Measurements from ENCODE around the gene LHPP. TPM values are rescaled to one million over a fixed set of nuclear protein-coding genes. Genes with fewer than 3 reads are reported as not detected.

The LHPP gene
- polyA plus RNA-seq, 6 donors from 2014 or later = 30.5 to 89.2 (median 55.6) TPM

DNA sequence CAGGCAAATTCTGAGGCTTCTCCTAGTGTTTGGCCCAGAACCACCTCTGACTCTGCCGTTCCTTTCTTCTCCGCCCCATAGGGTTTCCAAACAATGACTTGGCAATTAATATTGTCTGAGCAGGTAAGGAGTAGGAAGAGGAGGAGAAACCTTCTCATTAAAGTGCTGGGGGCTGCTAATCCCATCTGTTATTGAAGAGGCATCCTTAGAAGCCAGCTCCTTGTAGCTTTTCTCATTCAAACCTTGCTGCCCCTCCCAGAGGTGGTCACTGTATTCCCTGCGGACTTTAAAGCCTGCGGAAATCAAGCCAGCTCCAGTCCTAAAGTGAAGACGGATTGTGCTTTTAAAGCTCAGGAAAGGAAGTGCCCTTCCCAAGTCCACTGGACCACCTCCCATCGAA, 10.3 kb upstream of the LHPP start:
- no peaks in the 10 kb centered on the region for H3K9me3 Mint-ChIP-seq
- H3K36me3 Mint-ChIP-seq = no peaks in the 10 kb centered on the region
- DNase-seq (no peak), ATAC-seq (ENCODE audit: low read depth in 2 of 2) (no peak)
- H3K4me1 Mint-ChIP-seq = peaks cover 26 to 32% (median 27%) of the 10 kb centered on the region in 3 donors
- H3K27ac Mint-ChIP-seq = no peak overlapping the region
- H3K27me3 Mint-ChIP-seq = peaks cover 73 to 93% (median 82%) of the 10 kb centered on the region in 3 donors
- H3K4me3 Mint-ChIP-seq = peak overlapping the region in 6 of 8 donors; percentile 19 to 86 (median 72)

- no peak for ATAC-seq (ENCODE audit: low read depth in 2 of 2)
- Mint-ChIP-seq H3K27me3 (peaks cover 69 to 86% (median 77%) of the 10 kb centered on the region in 3 donors), H3K4me3 (no peak overlapping the region), H3K36me3 (no peaks in the 10 kb centered on the region), H3K27ac (no peak overlapping the region), H3K4me1 (peaks cover 8 to 15% (median 13%) of the 10 kb centered on the region in 3 donors), H3K9me3 (no peaks in the 10 kb centered on the region)
- DNase-seq = no peak
Measured at GRCh38 chr10:124453960-124454610, 7.5 kb upstream of the LHPP start.

DNA sequence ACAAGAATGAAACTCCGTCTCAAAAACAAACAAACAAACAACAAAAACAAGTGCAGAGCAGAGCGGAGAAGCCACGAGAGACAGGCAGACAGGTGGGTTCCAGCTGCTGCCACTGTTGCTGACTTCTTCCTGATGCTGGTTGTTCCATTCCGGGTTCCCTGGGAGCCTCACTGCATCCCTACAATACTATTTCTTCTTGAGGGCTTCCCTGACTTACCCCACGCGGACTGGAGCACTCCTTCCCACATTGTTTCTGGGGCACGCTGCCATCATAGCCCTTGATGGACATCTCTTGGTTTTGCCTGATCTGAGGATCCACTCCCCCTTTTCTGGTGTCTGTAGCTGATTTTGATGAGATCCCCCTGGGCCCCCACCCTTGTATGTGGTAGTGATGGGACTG, 6.2 kb upstream of the LHPP start:
- ATAC-seq (ENCODE audit: low read depth in 2 of 2) (no peak), DNase-seq (no peak)
- Mint-ChIP-seq H3K4me3 (no peak overlapping the region), H3K4me1 (peaks cover under 1 to 7% (median 3%) of the 10 kb centered on the region in 3 donors), H3K9me3 (no peaks in the 10 kb centered on the region), H3K27me3 (peaks cover 60 to 76% (median 65%) of the 10 kb centered on the region in 3 donors), H3K27ac (peak overlapping the region in 2 of 6 donors; percentile 22 to 78), H3K36me3 (no peaks in the 10 kb centered on the region)

GRCh38 chr10:124458473-124458872, 3.1 kb upstream of the LHPP start:
- Mint-ChIP-seq H3K27me3 (peaks cover 38 to 48% (median 46%) of the 10 kb centered on the region in 3 donors), H3K9me3 (no peaks in the 10 kb centered on the region), H3K36me3 (no peaks in the 10 kb centered on the region), H3K4me1 (peaks cover 4 to 19% (median 6%) of the 10 kb centered on the region in 3 donors), H3K4me3 (peak overlapping the region in 2 of 8 donors; percentile 12 to 42), H3K27ac (no peak overlapping the region)
- no peak for ATAC-seq (ENCODE audit: low read depth in 2 of 2)
- DNase-seq = no peak

GRCh38 chr10:124458889-124459288, 2.7 kb upstream of the LHPP start:
- H3K4me1 Mint-ChIP-seq = peaks cover 4 to 19% (median 6%) of the 10 kb centered on the region in 3 donors

GRCh38 chr10:124459395-124459794, 2.2 kb upstream of the LHPP start:
- DNase-seq (no peak), ATAC-seq (ENCODE audit: low read depth in 2 of 2) (no peak)
- no peaks in the 10 kb centered on the region for H3K36me3 Mint-ChIP-seq
- H3K27ac Mint-ChIP-seq = no peak overlapping the region
- peaks cover 8 to 22% (median 9%) of the 10 kb centered on the region in 3 donors for H3K4me1 Mint-ChIP-seq
- no peak overlapping the region for H3K4me3 Mint-ChIP-seq
- H3K27me3 Mint-ChIP-seq = peaks cover 29 to 39% (median 36%) of the 10 kb centered on the region in 3 donors
- no peaks in the 10 kb centered on the region for H3K9me3 Mint-ChIP-seq

More at GRCh38 chr10:124458889-124459288, 2.7 kb upstream of the LHPP start:
- ATAC-seq (ENCODE audit: low read depth in 2 of 2) (no peak), DNase-seq (no peak)
- Mint-ChIP-seq H3K36me3 (no peaks in the 10 kb centered on the region), H3K4me3 (peak overlapping the region in 1 of 8 donors; percentile 12), H3K9me3 (no peaks in the 10 kb centered on the region), H3K27me3 (peaks cover 34 to 44% (median 41%) of the 10 kb centered on the region in 3 donors), H3K27ac (no peak overlapping the region)

GRCh38 chr10:124460144-124460543, 1.5 kb upstream of the LHPP start:
- H3K36me3 Mint-ChIP-seq = no peaks in the 10 kb centered on the region
- H3K27ac Mint-ChIP-seq = no peak overlapping the region
- ATAC-seq (ENCODE audit: low read depth in 2 of 2) (no peak), DNase-seq (no peak)
- peaks cover 15 to 30% (median 16%) of the 10 kb centered on the region in 3 donors for H3K4me1 Mint-ChIP-seq
- peak overlapping the region in 6 of 8 donors; percentile 12 to 92 (median 30) for H3K4me3 Mint-ChIP-seq
- no peaks in the 10 kb centered on the region for H3K9me3 Mint-ChIP-seq
- peaks cover 22 to 32% (median 29%) of the 10 kb centered on the region in 3 donors for H3K27me3 Mint-ChIP-seq

DNA sequence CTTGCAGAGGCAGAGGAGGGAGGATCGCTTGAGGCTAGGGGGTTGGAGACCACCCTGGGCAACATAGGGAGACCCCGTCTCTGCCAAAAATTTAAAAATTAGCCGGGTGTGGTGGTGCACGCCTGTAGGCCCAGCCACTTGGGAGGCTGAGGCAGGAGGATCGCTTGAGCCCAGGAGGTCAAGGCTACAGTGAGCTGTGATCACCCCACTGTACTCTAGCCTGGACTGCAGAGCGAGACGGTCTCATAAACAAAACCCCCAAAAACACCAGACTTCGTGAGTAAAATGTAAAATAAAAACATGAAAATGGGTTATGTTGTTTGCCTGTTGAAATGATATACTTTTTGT, 699 bp downstream of the LHPP start:
- H3K4me3 Mint-ChIP-seq = peak overlapping the region; percentile 73 to 94 (median 88)
- H3K9me3 Mint-ChIP-seq = no peaks in the 10 kb centered on the region
- DNase-seq = no peak
- peaks cover 5 to 10% (median 8%) of the 10 kb centered on the region in 3 donors for H3K27me3 Mint-ChIP-seq
- H3K4me1 Mint-ChIP-seq = peaks cover 27 to 41% (median 28%) of the 10 kb centered on the region in 3 donors
- no peaks in the 10 kb centered on the region for H3K36me3 Mint-ChIP-seq
- H3K27ac Mint-ChIP-seq = peak overlapping the region in 2 of 6 donors; percentile 81 to 94
- ATAC-seq (ENCODE audit: low read depth in 2 of 2) = no peak

- Mint-ChIP-seq H3K4me1 (peaks cover 27 to 43% (median 30%) of the 10 kb centered on the region in 3 donors), H3K4me3 (peak overlapping the region; percentile 25 to 88 (median 73)), H3K27me3 (no peaks in the 10 kb centered on the region), H3K36me3 (peaks cover 0 to 2% of the 10 kb centered on the region in 2 donors), H3K27ac (peak overlapping the region; percentile 86 to 96 (median 90)), H3K9me3 (no peaks in the 10 kb centered on the region)
- DNase-seq (no peak), ATAC-seq (ENCODE audit: low read depth in 2 of 2) (no peak)
Measured at GRCh38 chr10:124464028-124464965, 2.7 kb downstream of the LHPP start.

DNA sequence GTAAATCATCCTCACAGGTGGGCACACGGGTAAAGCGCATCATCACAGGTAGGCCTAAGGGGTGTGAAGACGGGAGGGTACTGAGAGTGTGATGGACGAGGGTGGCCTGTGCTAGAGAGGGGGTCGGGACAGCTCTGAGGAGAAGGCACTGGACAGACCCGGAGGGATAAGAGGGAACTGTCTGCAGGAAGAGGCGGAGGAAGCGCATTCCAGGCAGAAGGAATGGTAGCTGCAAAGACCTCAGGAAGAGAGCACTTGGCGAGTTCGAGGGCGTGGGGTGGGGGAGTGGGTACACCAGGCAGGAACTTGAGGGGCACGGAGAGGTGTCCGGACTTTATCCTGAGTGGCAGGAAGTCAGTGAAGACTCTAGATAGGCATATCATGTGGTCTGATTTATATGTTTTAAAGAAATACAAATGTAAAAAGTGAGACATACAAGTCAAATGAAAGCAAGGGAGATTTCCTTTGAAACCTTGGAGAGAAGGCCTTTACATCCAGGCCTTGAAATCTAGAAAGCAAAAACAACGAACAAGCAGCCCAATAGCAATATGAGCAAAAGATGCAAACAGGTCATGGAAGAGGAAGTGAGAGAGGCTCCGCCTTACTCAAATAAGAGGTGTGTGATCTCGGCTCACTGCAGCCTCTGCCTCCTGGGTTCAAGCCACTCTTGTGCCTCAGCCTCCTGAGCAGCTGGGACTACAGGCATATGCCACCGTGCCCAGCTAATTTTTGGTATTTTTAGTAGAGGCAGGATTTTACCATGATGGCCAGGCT, 3.6 kb downstream of the LHPP start:
- H3K4me1 Mint-ChIP-seq = peaks cover 30 to 44% (median 35%) of the 10 kb centered on the region in 3 donors
- H3K27ac Mint-ChIP-seq = peak overlapping the region; percentile 86 to 96 (median 90)
- no peaks in the 10 kb centered on the region for H3K9me3 Mint-ChIP-seq
- DNase-seq = peak; percentile 42
- H3K36me3 Mint-ChIP-seq = peaks cover 0 to 5% of the 10 kb centered on the region in 2 donors
- H3K4me3 Mint-ChIP-seq = peak overlapping the region; percentile 29 to 88 (median 73)
- no peaks in the 10 kb centered on the region for H3K27me3 Mint-ChIP-seq
- ATAC-seq (ENCODE audit: low read depth in 2 of 2) = peak; percentile 37 to 43

DNA sequence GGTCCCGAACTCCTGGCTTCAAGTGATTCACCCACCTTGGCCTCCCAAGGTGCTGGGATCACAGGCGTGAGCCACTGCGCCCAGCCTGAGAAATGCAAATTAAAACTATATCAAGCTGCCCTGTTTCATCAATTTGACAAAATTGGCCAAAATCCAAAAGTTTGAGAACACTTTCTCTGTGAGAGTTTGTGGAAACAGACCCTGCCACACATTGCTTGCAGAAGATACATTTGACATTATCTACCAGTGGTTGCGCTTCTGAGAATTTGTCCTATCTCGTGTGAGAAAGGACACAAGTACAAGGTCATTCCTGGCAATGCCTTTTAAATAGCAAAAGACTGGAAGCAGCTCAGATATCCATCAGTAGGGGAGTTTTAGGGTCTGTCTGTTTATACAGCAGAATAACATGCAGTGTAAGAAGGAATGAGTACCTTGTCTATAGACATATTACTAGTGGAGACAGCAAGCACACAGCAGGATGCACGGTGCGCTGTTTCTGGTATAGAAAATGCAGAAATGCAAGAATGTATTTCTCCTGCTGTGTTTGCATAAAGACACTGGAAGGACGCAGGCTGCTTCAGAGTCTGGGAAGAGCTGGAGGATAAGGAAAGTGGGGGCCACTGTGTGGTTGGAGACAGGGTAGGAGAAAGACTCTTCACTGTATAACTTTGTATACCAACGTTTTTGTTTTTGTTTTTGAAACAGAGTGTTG, 4.3 kb downstream of the LHPP start:
- ATAC-seq (ENCODE audit: low read depth in 2 of 2) = no peak
- Mint-ChIP-seq H3K4me1 (peaks cover 30 to 46% (median 35%) of the 10 kb centered on the region in 3 donors), H3K36me3 (peaks cover 0 to 5% of the 10 kb centered on the region in 2 donors), H3K27ac (peak overlapping the region in 4 of 6 donors; percentile 3 to 96 (median 78)), H3K4me3 (peak overlapping the region; percentile 29 to 88 (median 70)), H3K27me3 (no peaks in the 10 kb centered on the region), H3K9me3 (no peaks in the 10 kb centered on the region)
- no peak for DNase-seq

DNA sequence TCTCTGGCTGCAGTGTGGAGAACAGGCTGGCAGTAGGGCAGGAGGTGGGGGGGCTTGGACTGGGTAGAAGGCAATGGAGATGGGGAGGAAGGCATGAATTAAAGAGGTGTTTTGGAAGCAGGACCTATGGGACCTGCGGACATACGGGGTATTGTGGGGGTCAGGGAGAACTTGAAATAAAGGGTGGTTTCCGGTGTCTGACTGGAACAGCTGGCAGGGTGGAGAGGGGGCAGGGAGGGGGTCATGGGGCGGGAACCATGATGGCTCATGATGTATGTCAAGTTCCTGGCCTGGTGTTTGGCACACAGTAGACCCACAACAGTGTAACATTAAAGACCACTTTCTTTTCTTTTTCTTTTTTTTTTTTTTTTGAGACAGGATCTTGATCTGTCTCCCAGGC, 5.5 kb downstream of the LHPP start:
- H3K36me3 Mint-ChIP-seq = peaks cover 0 to 5% of the 10 kb centered on the region in 2 donors
- H3K27ac Mint-ChIP-seq = peak overlapping the region in 1 of 6 donors; percentile 33
- DNase-seq (no peak), ATAC-seq (ENCODE audit: low read depth in 2 of 2) (no peak)
- peak overlapping the region in 1 of 8 donors; percentile 66 for H3K4me3 Mint-ChIP-seq
- peaks cover 27 to 38% (median 30%) of the 10 kb centered on the region in 3 donors for H3K4me1 Mint-ChIP-seq
- no peaks in the 10 kb centered on the region for H3K9me3 Mint-ChIP-seq
- no peaks in the 10 kb centered on the region for H3K27me3 Mint-ChIP-seq
